Nephron progenitor cell (in vitro differentiated cells): ENCODE measurements around the gene BMP2K.

Experiments used
- DNase-seq: peaks from one replicate; pipeline ENCODE4 v3.0.0; 2021
- H3K27ac Mint-ChIP-seq: 2 replicates; pipeline ENCODE4 v1.8.0; 2021; ENCODE audit warnings: mild to moderate bottlenecking, moderate library complexity, mixed read lengths
- H3K27me3 Mint-ChIP-seq: 2 replicates; pipeline ENCODE4 v1.8.0; 2021; ENCODE audit warnings: mild to moderate bottlenecking, low read depth, mixed read lengths; ENCODE audit not compliant: poor library complexity
- H3K36me3 Mint-ChIP-seq: 2 replicates; pipeline ENCODE4 v1.8.0; 2021; ENCODE audit warnings: low read depth, mixed read lengths
- H3K4me1 Mint-ChIP-seq: 2 replicates; pipeline ENCODE4 v1.8.0; 2021; ENCODE audit warnings: mixed read lengths
- H3K4me3 Mint-ChIP-seq: 2 replicates; pipeline ENCODE4 v1.8.0; 2021; ENCODE audit warnings: mild to moderate bottlenecking, moderate library complexity, mixed read lengths
- H3K9me3 Mint-ChIP-seq: 2 replicates; pipeline ENCODE4 v1.8.0; 2021; ENCODE audit warnings: mild to moderate bottlenecking, moderate library complexity, mixed read lengths
- TF ChIP-seq, protein P1 (sequence below): fragments of 200-600 bp; sonication (generic); IDR thresholded peaks from 2 replicates; pipeline ENCODE4 v1.5.0; 2021; ENCODE audit warnings: antibody characterized with exemption

The BMP2K gene

DNA sequence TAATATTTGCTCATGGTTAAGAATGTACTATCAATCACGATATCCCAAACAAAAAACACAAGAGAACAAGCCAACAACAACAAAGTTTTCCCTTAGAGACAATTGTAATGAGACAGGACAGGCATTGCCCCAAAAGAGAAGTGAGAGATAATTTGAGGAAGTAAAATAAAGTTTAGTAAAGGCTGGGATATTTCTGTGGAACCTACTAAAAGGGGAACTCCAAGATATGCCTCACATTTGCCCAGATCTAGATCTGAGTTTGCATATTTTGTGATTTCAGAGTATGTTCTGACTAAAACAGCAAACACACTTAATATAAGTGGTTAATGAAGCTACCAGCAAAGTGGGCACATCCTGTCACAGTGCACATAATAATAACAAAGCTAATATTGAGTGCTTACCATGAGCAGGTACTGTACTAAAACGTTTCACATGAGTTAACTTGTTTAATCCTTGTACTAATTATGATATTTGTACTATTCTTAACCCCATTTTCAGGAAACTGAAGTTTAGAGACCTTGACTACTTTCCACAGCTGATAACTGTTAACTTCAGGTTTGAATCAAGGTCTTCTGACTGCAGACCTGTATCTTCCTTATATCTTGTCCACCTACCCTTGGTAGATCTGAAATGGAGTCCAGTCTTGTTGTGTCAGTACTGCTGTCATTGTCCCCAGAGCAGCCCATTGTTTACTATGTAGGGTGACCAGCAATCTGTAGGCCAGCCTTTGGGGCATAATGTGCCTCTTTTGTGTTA lies 26.0 kb upstream of the BMP2K start:
- Mint-ChIP-seq H3K4me3 (no peak overlapping the region), H3K9me3 (no peaks in the 10 kb centered on the region), H3K4me1 (no peaks in the 10 kb centered on the region), H3K27ac (no peak overlapping the region), H3K36me3 (no peaks in the 10 kb centered on the region), H3K27me3 (peaks cover 3% of the 10 kb centered on the region)
- no peak for DNase-seq
- TF ChIP-seq, protein P1, sequence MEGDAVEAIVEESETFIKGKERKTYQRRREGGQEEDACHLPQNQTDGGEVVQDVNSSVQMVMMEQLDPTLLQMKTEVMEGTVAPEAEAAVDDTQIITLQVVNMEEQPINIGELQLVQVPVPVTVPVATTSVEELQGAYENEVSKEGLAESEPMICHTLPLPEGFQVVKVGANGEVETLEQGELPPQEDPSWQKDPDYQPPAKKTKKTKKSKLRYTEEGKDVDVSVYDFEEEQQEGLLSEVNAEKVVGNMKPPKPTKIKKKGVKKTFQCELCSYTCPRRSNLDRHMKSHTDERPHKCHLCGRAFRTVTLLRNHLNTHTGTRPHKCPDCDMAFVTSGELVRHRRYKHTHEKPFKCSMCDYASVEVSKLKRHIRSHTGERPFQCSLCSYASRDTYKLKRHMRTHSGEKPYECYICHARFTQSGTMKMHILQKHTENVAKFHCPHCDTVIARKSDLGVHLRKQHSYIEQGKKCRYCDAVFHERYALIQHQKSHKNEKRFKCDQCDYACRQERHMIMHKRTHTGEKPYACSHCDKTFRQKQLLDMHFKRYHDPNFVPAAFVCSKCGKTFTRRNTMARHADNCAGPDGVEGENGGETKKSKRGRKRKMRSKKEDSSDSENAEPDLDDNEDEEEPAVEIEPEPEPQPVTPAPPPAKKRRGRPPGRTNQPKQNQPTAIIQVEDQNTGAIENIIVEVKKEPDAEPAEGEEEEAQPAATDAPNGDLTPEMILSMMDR, result no peak

DNA sequence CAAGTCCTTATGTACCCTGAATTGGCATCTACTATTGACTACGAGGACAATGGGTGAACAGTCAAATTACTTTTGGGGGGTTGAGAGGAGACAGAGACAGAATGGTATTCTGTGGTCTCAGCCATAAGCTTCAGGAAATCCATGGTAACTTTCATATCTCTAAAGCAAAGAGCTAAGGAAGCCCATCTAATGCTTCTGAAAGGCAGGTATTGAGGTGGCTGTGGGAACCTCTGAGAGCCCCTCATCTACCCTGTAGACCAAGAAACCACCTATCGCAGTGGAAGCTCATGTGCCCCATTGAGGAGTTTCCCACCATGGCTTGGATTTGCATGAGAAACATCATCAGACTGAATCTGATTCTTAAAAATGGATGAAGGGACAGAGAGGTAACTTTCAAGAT lies 23.1 kb upstream of the BMP2K start:
- TF ChIP-seq, protein P1, result no peak
- H3K4me1 Mint-ChIP-seq, result no peaks in the 10 kb centered on the region
- no peaks in the 10 kb centered on the region for H3K36me3 Mint-ChIP-seq
- no peak overlapping the region for H3K27ac Mint-ChIP-seq
- H3K9me3 Mint-ChIP-seq, result no peaks in the 10 kb centered on the region
- H3K4me3 Mint-ChIP-seq, result no peak overlapping the region
- no peak for DNase-seq
- H3K27me3 Mint-ChIP-seq, result peaks cover 9% of the 10 kb centered on the region

DNA sequence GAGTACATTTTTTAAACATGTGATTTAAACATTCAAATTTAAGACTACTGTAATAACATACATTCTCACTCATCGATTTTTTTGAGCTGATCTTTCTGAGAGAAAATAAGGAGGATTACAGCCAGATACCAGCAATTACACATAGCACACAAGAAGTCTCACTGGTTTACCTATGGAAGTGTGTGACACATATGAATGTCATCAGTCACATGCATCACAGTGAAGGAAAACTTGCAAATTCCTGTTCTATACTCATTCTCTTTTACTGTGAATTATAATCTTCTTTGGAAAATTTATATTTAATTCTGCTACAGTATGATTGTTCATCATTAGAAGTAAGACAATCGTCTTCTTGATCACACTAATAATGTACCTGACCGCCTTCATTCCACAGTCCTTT lies 21.3 kb upstream of the BMP2K start:
- no peak overlapping the region for H3K27ac Mint-ChIP-seq
- H3K9me3 Mint-ChIP-seq, result no peaks in the 10 kb centered on the region
- DNase-seq, result no peak
- H3K4me3 Mint-ChIP-seq, result no peak overlapping the region
- peaks cover 9% of the 10 kb centered on the region for H3K27me3 Mint-ChIP-seq
- H3K36me3 Mint-ChIP-seq, result no peaks in the 10 kb centered on the region
- TF ChIP-seq, protein P1, result no peak
- no peaks in the 10 kb centered on the region for H3K4me1 Mint-ChIP-seq

DNA sequence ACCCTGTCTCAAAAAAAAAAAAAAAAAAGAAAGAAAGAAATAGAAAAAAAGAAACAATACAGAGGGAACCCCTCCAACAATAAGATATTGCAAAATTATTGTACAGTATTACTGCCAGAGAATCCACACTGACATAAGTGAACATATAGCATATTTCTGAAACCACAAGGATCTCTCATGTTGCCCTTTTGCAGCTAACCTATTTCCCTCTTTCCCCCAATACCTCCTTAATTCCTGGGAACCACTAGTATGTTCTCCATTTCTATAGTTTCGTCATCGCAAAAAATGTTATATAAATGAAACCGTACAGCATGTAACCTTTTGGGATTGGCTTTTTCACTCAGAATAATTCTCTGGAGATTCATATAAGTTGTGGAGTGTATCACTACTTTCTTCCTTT lies 20.0 kb upstream of the BMP2K start:
- H3K27ac Mint-ChIP-seq, result no peak overlapping the region
- H3K4me1 Mint-ChIP-seq, result no peaks in the 10 kb centered on the region
- TF ChIP-seq, protein P1, result no peak
- H3K27me3 Mint-ChIP-seq, result peaks cover 12% of the 10 kb centered on the region
- H3K36me3 Mint-ChIP-seq, result no peaks in the 10 kb centered on the region
- DNase-seq, result no peak
- no peak overlapping the region for H3K4me3 Mint-ChIP-seq
- no peaks in the 10 kb centered on the region for H3K9me3 Mint-ChIP-seq

DNA sequence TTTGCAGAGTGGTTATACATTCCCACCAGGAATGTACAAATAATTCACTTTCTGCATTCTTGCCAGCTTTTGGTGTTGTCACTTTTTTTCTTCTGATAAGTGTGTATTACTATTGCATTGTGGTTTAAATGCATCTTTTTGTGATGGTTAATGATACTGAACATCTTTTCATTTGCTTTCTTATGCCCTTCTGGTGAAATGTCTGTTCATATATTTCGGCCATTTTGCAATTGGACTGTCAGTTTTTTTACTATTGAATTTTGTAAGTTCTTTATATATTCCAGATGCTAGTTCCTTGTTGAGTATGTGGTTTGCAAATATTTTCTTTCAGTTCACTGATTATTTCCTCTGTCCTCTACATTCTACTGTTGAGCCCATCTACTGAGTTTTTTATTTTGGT lies 19.4 kb upstream of the BMP2K start:
- no peak for DNase-seq
- Mint-ChIP-seq H3K4me1 (no peaks in the 10 kb centered on the region), H3K4me3 (no peak overlapping the region), H3K9me3 (no peaks in the 10 kb centered on the region), H3K27ac (no peak overlapping the region), H3K27me3 (peaks cover 12% of the 10 kb centered on the region), H3K36me3 (no peaks in the 10 kb centered on the region)
- TF ChIP-seq, protein P1, result no peak

DNA sequence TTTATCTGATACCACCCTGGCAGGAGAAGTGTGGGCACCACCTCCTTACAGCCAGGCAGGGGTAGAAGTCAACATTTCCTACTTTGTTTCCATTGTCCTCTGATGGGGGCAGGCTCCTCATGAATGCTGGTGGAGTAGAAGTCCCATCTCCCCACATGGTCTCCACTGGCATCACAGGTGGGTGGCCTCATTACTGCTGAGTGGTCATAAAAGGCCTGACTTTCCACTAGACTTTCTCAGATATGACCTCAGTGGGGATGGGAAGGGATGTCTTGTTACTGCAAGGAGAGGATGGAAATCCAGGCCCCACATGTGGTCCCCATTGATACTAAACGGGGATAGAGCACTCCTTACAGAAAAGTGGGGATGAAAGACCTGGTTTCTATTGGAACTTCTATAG lies 18.6 kb upstream of the BMP2K start:
- Mint-ChIP-seq H3K36me3 (no peaks in the 10 kb centered on the region), H3K27me3 (peaks cover 12% of the 10 kb centered on the region), H3K4me1 (no peaks in the 10 kb centered on the region), H3K9me3 (no peaks in the 10 kb centered on the region), H3K27ac (no peak overlapping the region), H3K4me3 (no peak overlapping the region)
- DNase-seq, result no peak
- TF ChIP-seq, protein P1, result no peak
